Kidney epithelial cell (primary cell): ENCODE data around the gene SPATA24. TPM values are rescaled to one million over a fixed set of nuclear protein-coding genes. Genes with fewer than 3 reads are reported as not detected.
"Not testable (repeated sequence)": the region's sequence is repeated elsewhere in the genome, so short reads cannot be mapped to it uniquely, and the experiment has no call there.

Source experiments
- DNase-seq: peaks from one replicate; pipeline ENCODE4 v3.0.0-alpha.2; 2010; ENCODE audit warnings: low read depth
- H3K27me3 ChIP-seq: 2 replicates; pipeline ENCODE4 v1.6.0; 2011; ENCODE audit warnings: low read length; ENCODE audit not compliant: control insufficient read depth, insufficient read depth
- H3K36me3 ChIP-seq: 2 replicates; pipeline ENCODE4 v1.5.1; 2011; ENCODE audit warnings: low read length; ENCODE audit not compliant: control insufficient read depth, insufficient read depth
- H3K4me3 ChIP-seq: 2 replicates; pipeline ENCODE4 v1.5.1; 2011; ENCODE audit warnings: low read depth, mild to moderate bottlenecking, control low read depth, low read length
- CTCF ChIP-seq: IDR thresholded peaks from 2 replicates; pipeline ENCODE4 v1.5.1; 2011; ENCODE audit warnings: mild to moderate bottlenecking, moderate library complexity, low read length, control low read depth, inconsistent platforms; ENCODE audit not compliant: insufficient read depth, poor library complexity, severe bottlenecking
- total RNA-seq: library from RNA; depleted of rRNA; stranded (reverse); fragments of >200 nt; gene quantifications from 2 replicates; pipeline ENCODE4 v1.2.3, GENCODE V29; 2015

SPATA24 gene
- total RNA-seq, 1 donor from 2014 or later, result 7.7 TPM

GRCh38 chr5:139364466-139364865, 39.4 kb downstream of the SPATA24 start:
- H3K27me3 ChIP-seq, result no peaks in the 10 kb centered on the region
- no peak for DNase-seq
- no peak for TF ChIP-seq CTCF
- no peaks in the 10 kb centered on the region for H3K36me3 ChIP-seq
- no peak overlapping the region for H3K4me3 ChIP-seq

GRCh38 chr5:139363937-139364336, 40.0 kb downstream of the SPATA24 start:
- DNase-seq, result no peak
- no peak for TF ChIP-seq CTCF
- Histone ChIP-seq H3K4me3 (no peak overlapping the region), H3K36me3 (no peaks in the 10 kb centered on the region), H3K27me3 (no peaks in the 10 kb centered on the region)

- Histone ChIP-seq H3K36me3 (no peaks in the 10 kb centered on the region), H3K4me3 (no peak overlapping the region), H3K27me3 (no peaks in the 10 kb centered on the region)
- DNase-seq, result no peak
- no peak for TF ChIP-seq CTCF
Measured at GRCh38 chr5:139361835-139362429, 42.0 kb downstream of the SPATA24 start.

GRCh38 chr5:139360384-139360783, 43.5 kb downstream of the SPATA24 start:
- Histone ChIP-seq H3K27me3 (no peaks in the 10 kb centered on the region), H3K4me3 (no peak overlapping the region), H3K36me3 (no peaks in the 10 kb centered on the region)
- no peak for DNase-seq
- no peak for TF ChIP-seq CTCF

GRCh38 chr5:139358064-139358463, 45.8 kb downstream of the SPATA24 start:
- DNase-seq, result no peak
- no peak for TF ChIP-seq CTCF
- no peaks in the 10 kb centered on the region for H3K27me3 ChIP-seq

GRCh38 chr5:139355900-139356299, 48.0 kb downstream of the SPATA24 start:
- not testable (repeated sequence) for H3K36me3 ChIP-seq, DNase-seq, H3K4me3 ChIP-seq, H3K27me3 ChIP-seq

More at GRCh38 chr5:139358064-139358463, 45.8 kb downstream of the SPATA24 start:
- no peak overlapping the region for H3K4me3 ChIP-seq
- no peaks in the 10 kb centered on the region for H3K36me3 ChIP-seq
